ENCODE results near the gene RNF220. TPM values are rescaled to one million over a fixed set of nuclear protein-coding genes. Genes with fewer than 3 reads are reported as not detected.
"Not testable (repeated sequence)": the region's sequence is repeated elsewhere in the genome, so short reads cannot be mapped to it uniquely, and the experiment has no call there.

Gene RNF220
- total and polyA plus RNA-seq, 5 donors = 56.0 to 81.7 (median 71.0) TPM

DNA sequence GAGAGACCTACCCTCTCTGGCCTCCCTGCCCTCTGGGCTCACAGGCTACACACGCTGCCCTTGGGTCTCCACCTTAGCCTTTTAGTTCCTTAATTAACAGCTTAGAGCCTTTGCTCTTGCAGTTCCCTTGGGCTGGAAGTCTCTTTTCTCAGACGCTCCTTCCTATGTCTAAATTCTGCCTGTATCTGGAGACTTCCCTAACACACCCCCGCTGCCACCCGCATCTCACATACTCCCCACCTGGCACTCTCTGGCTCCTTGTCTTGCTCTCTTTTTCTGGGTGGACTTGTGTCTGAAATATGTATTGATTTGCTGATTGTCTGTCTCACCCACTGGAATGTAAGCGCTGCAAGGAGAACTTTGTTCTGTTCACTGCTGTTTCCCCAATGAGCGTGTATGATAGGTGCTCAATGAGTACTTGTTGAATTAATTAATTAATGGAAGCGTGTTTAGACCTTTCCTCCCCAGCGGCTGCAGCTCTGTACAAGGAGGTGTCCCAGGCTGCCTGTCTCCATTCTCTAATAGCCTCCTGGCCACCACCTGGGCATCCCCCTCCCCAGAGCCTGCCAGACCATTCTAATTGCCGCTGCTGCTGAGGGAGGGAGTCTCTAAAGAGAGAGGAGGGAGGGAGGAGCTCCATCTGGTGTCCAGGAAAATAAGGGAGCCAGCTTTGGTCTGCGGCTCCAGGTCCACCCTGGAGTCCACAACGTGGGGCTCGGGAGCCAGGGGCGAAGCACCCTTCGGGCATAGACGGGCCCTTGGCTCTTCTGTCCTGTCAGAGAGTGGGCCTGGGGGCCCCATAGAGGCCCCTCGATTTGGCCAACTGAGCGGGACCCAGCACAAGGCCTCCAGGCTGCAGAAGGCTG is 95.4 kb downstream of the RNF220 start:
- H3K4me1 ChIP-seq (ENCODE audit: control insufficient read depth, insufficient read depth, low read length) = no peaks in the 10 kb centered on the region
- H3K9me3 ChIP-seq (ENCODE audit: control insufficient read depth, low read length) = no peaks in the 10 kb centered on the region
- no peaks in the 10 kb centered on the region for H3K27me3 ChIP-seq (ENCODE audit: control insufficient read depth, insufficient read depth)
- DNase-seq (peak in 2 of 3 donors; percentile 17 to 50), ATAC-seq (peak; percentile 55 to 68)
- no peak overlapping the region for H3K27ac ChIP-seq (ENCODE audit: low read length)
- H3K4me3 ChIP-seq (ENCODE audit: low read length) = peak overlapping the region; percentile 8
- 38% methylated on average over 17 of the region's 17 CpGs for whole genome bisulfite sequencing
- intact Hi-C loops (cut with DNase I) = loop anchor here in 2 of 4 donors (10.0 kb wide), 2 partner anchors 126 to 286 kb away; partner anchors contain the start of gene DMAP1 (in 1 of the 2)

DNA sequence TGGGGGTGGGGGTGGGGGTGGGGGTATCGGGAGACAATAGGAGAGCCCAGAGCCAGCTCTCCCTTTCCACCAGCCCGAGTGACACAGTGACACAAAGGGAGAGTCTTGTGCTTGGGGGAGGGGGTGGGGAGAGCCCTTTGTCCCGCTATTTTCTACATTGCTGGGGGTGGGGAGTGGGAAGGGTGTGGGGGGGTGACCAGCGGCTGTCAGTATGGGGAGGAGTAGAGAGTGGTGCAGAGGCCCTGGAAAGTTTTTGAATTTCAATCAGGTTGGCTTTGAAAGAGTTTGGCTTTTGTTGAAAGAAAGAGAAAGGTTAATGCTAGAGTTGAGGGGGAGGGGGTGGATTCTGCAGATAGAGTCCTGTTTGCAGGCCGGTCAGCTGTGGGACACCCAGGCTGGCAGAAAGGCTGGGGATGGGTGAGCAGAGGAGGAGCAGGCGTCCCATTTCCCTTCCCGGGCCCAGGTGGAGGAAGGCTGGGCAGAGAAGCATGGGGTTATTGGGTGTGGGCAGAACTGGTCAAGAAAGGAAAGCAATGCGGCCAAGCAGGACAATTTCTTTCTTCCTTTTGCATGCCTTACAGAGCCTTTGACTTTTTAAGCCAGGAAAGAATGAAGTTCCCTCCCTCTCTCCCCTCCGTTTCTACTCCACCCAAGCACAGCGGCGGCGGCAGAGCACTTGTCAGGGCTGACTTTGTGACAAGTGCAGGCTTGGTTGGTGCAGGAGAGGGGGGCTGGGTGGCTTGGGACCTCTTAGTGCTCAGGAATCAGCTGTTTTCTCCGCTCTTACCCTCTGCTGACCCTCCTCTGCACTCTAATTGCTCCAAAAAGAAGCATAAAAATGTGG is 96.2 kb downstream of the RNF220 start:
- Histone ChIP-seq H3K27me3 (ENCODE audit: control insufficient read depth, insufficient read depth) (no peaks in the 10 kb centered on the region), H3K4me1 (ENCODE audit: control insufficient read depth, insufficient read depth, low read length) (no peaks in the 10 kb centered on the region), H3K9me3 (ENCODE audit: control insufficient read depth, low read length) (no peaks in the 10 kb centered on the region), H3K4me3 (ENCODE audit: low read length) (peak overlapping the region; percentile 8), H3K27ac (ENCODE audit: low read length) (peak overlapping the region; percentile 25)
- intact Hi-C loops (cut with DNase I) = loop anchor here in 2 of 4 donors (10.0 kb wide), 2 partner anchors 126 to 286 kb away; partner anchors contain the start of gene DMAP1 (in 1 of the 2)
- peak in 2 of 3 donors; percentile 35 to 70 for DNase-seq
- 21% methylated on average over 13 of the region's 13 CpGs for WGBS
- ATAC-seq = peak; percentile 49 to 50

DNA sequence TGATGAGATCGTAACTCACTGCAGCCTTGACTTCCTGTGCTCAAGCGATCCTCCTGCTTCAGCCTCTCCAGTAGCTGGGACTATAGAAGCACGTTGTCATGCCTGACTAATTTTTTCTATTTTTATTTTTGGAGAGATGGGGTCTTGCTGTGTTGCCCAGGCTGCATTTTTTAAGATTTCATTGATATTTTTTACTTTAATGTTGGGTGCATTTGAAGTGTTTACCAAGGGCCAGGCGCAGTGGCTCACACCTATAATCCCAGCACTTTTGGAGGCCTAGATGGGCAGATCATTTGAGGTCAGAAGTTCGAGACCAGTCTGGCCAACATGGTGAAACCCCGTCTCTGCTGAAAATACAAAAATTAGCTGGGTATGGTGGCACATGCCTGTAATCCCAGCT is 97.8 kb downstream of the RNF220 start:
- H3K4me3 ChIP-seq (ENCODE audit: low read length); H3K9me3 ChIP-seq (ENCODE audit: control insufficient read depth, low read length); H3K27ac ChIP-seq (ENCODE audit: low read length); ATAC-seq; H3K4me1 ChIP-seq (ENCODE audit: control insufficient read depth, insufficient read depth, low read length); DNase-seq; H3K27me3 ChIP-seq (ENCODE audit: control insufficient read depth, insufficient read depth): not testable (repeated sequence)
- intact Hi-C loops (cut with DNase I) = loop anchor here in 2 of 4 donors (10.0 kb wide), 2 partner anchors 128 to 288 kb away; partner anchors contain the start of gene DMAP1 (in 1 of the 2)
- 95% methylated on average over 6 of the region's 6 CpGs for WGBS

DNA sequence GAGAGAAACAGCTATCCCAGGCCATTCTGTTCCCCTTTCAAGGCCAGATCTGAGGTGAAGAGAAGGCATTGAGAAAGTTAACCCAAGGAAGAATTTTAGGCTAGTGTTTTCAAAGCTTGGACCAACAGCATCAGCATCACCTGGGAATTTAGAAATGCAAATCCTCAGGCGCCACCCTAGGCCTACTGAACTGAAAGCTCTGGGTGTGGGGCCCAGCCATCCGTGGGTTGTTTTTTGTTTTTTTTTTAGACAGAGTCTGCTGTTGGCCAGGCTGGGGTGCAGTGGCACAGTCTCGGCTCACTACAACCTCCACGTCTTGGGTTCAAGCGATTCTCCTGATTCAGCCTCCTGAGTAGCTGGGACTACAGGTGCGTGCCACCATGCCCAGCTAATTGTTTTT is 98.6 kb downstream of the RNF220 start:
- intact Hi-C loops (cut with DNase I) = loop anchor here in 2 of 4 donors (10.0 kb wide), 2 partner anchors 129 to 289 kb away; partner anchors contain the start of gene DMAP1 (in 1 of the 2)
- Histone ChIP-seq H3K9me3 (ENCODE audit: control insufficient read depth, low read length) (no peaks in the 10 kb centered on the region), H3K27me3 (ENCODE audit: control insufficient read depth, insufficient read depth) (no peaks in the 10 kb centered on the region), H3K27ac (ENCODE audit: low read length) (no peak overlapping the region), H3K4me1 (ENCODE audit: control insufficient read depth, insufficient read depth, low read length) (no peaks in the 10 kb centered on the region), H3K4me3 (ENCODE audit: low read length) (no peak overlapping the region)
- ATAC-seq (no peak), DNase-seq (no peak)
- WGBS = 94% methylated on average over 6 of the region's 6 CpGs

DNA sequence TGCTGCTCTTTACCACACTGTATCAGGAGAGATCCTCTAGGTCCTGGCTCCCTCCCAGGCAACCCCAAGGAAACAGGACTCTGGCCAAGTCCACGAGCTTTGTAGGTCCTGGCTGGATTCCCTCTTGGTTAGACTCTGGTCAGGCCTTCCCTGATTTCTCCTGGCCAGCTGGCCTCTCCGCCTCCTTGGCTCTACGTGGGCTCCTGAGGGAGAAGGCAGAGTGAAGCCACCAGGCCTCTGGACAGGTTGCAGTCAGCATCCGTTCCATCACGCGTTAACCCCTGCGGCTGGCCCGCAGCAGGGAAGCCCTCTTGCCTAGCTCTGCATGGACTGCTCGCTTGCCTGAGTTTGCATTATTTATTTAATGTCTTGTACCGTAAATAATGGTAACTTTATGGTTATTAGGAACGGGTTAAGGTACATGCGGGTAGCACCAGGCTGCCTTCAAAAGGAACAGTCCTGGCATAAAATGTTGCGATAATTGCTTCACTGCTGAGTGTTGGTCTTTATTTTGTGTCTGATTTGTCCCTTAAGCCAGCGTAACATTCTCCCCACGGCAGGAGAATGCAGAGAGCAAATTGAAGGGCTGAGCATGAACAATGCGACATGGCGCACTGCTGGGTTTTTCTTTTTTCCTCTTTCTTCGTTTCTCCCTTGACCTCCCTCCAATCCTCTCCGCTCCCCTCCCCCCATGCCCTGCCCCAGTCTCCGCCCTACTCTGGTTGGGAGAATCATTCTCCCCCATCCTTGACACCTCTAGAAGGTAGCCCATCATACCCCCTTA is 100.3 kb downstream of the RNF220 start:
- no peaks in the 10 kb centered on the region for H3K4me1 ChIP-seq (ENCODE audit: control insufficient read depth, insufficient read depth, low read length)
- no peaks in the 10 kb centered on the region for H3K27me3 ChIP-seq (ENCODE audit: control insufficient read depth, insufficient read depth)
- no peak overlapping the region for H3K27ac ChIP-seq (ENCODE audit: low read length)
- ATAC-seq (peak in 1 of 2 donors; percentile 25), DNase-seq (peak in 2 of 3 donors; percentile 40 to 68)
- H3K9me3 ChIP-seq (ENCODE audit: control insufficient read depth, low read length) = no peaks in the 10 kb centered on the region
- H3K4me3 ChIP-seq (ENCODE audit: low read length) = no peak overlapping the region
- WGBS = 75% methylated on average over 20 of the region's 20 CpGs
- intact Hi-C loops (cut with DNase I) = loop anchor here in 2 of 4 donors (10.0 kb wide), 2 partner anchors 131 to 291 kb away; partner anchors contain the start of gene DMAP1 (in 1 of the 2)

DNA sequence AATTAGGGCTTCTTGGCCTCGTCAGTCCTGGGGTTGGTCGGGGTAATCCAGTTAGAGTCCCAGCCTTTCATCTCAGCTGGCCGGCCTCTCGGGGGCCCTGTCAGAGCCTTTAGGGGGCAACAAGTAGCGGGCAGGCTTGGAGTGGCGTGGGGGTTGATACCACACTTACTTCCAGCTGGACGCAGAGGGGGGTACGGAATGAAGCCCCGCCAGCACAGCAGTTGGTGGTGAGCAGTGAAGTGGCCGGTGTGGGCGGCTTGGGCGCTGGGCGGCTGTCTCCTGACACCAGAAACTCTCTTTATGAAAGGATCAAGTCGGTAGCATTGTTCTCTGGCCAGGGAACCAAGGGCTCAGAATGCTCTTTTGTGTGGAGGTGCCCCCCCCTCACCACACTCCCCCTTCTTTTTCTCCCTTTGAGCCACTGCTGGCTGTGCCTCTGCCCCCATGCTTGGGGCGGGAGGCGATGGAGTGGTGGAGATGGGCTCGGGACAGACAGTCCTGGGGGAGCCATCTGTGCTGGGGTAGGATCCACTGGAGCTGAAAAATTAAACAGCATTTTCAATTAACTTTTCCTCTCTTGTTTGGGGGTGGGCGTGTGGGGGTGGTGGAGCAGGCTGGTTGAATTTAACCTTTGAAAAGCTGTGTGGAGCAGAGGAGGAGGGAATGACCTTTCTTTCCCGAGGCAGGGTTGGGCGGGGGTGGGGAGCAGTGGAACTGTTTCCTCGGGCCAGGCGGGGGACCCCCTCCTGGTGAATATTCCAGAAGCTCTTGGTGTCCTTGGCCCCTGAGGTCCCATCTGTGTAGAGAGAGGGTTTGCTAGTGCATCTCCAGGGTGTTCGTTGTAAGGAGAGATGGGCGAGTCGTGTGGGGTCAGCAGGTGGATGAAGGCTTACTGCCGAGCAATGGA is 102.7 kb downstream of the RNF220 start:
- Histone ChIP-seq H3K4me1 (ENCODE audit: control insufficient read depth, insufficient read depth, low read length) (no peaks in the 10 kb centered on the region), H3K9me3 (ENCODE audit: control insufficient read depth, low read length) (no peaks in the 10 kb centered on the region), H3K27me3 (ENCODE audit: control insufficient read depth, insufficient read depth) (no peaks in the 10 kb centered on the region), H3K4me3 (ENCODE audit: low read length) (no peak overlapping the region), H3K27ac (ENCODE audit: low read length) (no peak overlapping the region)
- no peak for ATAC-seq
- intact Hi-C loops (cut with DNase I) = loop anchor here in 2 of 4 donors (10.0 kb wide), 2 partner anchors 133 to 293 kb away; partner anchors contain the start of gene DMAP1 (in 1 of the 2)
- WGBS = 55% methylated on average over 26 of the region's 26 CpGs
- DNase-seq = no peak

DNA sequence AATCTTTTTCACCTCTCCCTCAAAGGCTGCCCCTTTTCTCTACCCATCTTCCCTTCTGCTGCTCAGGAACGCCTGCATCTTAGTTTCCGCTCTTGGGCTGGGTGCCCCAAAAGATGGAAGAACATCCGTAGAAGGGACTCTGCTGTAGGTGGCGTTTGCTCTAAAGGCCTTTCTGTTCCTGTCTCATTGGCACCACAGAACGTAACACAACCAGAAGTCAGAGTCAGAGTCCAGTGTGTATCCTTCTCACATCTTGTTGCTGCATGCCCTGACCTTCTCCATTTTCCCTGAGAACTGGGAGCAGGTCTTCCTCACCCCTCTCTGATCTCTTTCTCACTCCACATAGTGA is 103.3 kb downstream of the RNF220 start:
- Histone ChIP-seq H3K27ac (ENCODE audit: low read length) (no peak overlapping the region), H3K9me3 (ENCODE audit: control insufficient read depth, low read length) (no peaks in the 10 kb centered on the region), H3K4me1 (ENCODE audit: control insufficient read depth, insufficient read depth, low read length) (no peaks in the 10 kb centered on the region), H3K27me3 (ENCODE audit: control insufficient read depth, insufficient read depth) (no peaks in the 10 kb centered on the region), H3K4me3 (ENCODE audit: low read length) (no peak overlapping the region)
- no peak for ATAC-seq
- intact Hi-C loops (cut with DNase I) = loop anchor here in 2 of 4 donors (10.0 kb wide), 2 partner anchors 134 to 294 kb away; partner anchors contain the start of gene DMAP1 (in 1 of the 2)
- no peak for DNase-seq
- 91% methylated on average over 5 of the region's 5 CpGs for WGBS

DNA sequence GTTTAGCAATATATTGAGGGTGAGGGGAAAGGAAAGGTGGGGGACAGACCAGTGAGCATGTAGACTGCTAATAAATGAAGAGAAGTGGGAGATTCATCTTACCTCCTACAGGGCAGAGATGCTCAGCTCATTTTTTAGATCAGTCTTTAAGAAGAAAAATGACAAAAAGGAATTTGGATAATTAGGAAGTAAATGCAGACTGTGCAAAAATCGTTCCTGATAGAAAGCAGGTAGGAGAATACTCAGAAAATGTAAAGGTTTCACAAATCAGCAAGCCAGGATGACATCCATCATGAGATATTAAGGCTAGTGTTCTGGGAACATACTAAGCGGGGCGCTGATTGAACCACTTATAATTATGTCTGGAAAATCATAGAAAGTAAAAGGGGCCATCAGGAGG is 106.3 kb downstream of the RNF220 start:
- DNase-seq (no peak), ATAC-seq (no peak)
- H3K27me3 ChIP-seq (ENCODE audit: control insufficient read depth, insufficient read depth) = no peaks in the 10 kb centered on the region
- 76% methylated on average over 3 of the region's 3 CpGs for WGBS
- intact Hi-C loops (cut with DNase I) = no loop called here
- no peaks in the 10 kb centered on the region for H3K4me1 ChIP-seq (ENCODE audit: control insufficient read depth, insufficient read depth, low read length)
- no peaks in the 10 kb centered on the region for H3K9me3 ChIP-seq (ENCODE audit: control insufficient read depth, low read length)
- no peak overlapping the region for H3K27ac ChIP-seq (ENCODE audit: low read length)
- H3K4me3 ChIP-seq (ENCODE audit: low read length) = no peak overlapping the region

DNA sequence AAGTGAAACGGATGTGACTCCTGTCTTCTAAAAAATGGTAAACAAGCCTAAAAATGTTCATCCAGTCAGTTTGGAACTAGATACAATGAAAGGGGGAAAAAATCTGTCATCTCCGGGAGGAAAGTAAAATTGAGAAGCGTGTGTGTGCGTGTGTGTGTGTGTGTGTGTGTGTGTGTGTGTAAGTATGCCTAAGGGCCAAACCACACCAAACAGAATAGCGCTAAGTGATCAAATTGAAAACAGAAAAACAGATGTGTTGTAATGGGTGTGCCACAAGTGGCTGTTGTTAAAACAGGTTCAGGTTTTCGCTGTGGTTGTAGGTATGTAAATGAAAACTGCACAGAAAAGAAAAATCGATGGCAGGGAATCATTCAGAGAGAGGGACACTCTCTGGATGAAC is 106.7 kb downstream of the RNF220 start:
- 63% methylated on average over 7 of the region's 7 CpGs for WGBS
- Histone ChIP-seq H3K4me1 (ENCODE audit: control insufficient read depth, insufficient read depth, low read length) (no peaks in the 10 kb centered on the region), H3K27ac (ENCODE audit: low read length) (no peak overlapping the region), H3K27me3 (ENCODE audit: control insufficient read depth, insufficient read depth) (no peaks in the 10 kb centered on the region), H3K9me3 (ENCODE audit: control insufficient read depth, low read length) (no peaks in the 10 kb centered on the region), H3K4me3 (ENCODE audit: low read length) (no peak overlapping the region)
- intact Hi-C loops (cut with DNase I) = no loop called here
- DNase-seq = no peak
- no peak for ATAC-seq

All from right cardiac atrium (tissue), 5 donors.